Rectal smooth muscle tissue (tissue), 1 donor: ENCODE results near the gene HAGHL.
"Not testable (repeated sequence)": the region's sequence is repeated elsewhere in the genome, so short reads cannot be mapped to it uniquely, and the experiment has no call there.

Experiments used
- H3K27ac ChIP-seq: one replicate; pipeline ENCODE4 v1.7.0; 2013; ENCODE audit warnings: low read depth, low read length, inconsistent platforms
- H3K27me3 ChIP-seq: one replicate; pipeline ENCODE4 v1.7.0; 2013; ENCODE audit warnings: low read length; ENCODE audit not compliant: control insufficient read depth, insufficient read depth
- H3K36me3 ChIP-seq: one replicate; pipeline ENCODE4 v1.7.0; 2013; ENCODE audit warnings: low read length; ENCODE audit not compliant: control insufficient read depth, insufficient read depth
- H3K4me1 ChIP-seq: one replicate; pipeline ENCODE4 v1.7.0; 2013; ENCODE audit warnings: low read length; ENCODE audit not compliant: control insufficient read depth, insufficient read depth
- H3K4me3 ChIP-seq: one replicate; pipeline ENCODE4 v1.7.0; 2013; ENCODE audit warnings: low read length
- H3K9ac ChIP-seq: one replicate; pipeline ENCODE4 v1.7.0; 2013; ENCODE audit warnings: low read length

HAGHL gene

GRCh38 chr16:740764-741505 is 14.0 kb downstream of the HAGHL start, which contains the start of gene CIAO3:
Gene CIAO3, minus strand, starts transcription at chr16:740997. Its CDS starts 12 bp downstream, at chr16:740985.
- H3K27ac ChIP-seq: no peak within 1 kb of the TSS
- H3K27me3 ChIP-seq: peaks cover 2% of the 10 kb centered on the region
- H3K36me3 ChIP-seq: peaks cover 8% of the 10 kb centered on the region
- peaks cover 3% of the 10 kb centered on the region for H3K4me1 ChIP-seq
- H3K4me3 ChIP-seq: peak within 1 kb of the TSS; percentile 79
- peak within 1 kb of the TSS; percentile 80 for H3K9ac ChIP-seq

- no peak overlapping the region for H3K9ac ChIP-seq
- H3K4me1 ChIP-seq: peaks cover 3% of the 10 kb centered on the region
- no peak overlapping the region for H3K27ac ChIP-seq
- H3K4me3 ChIP-seq: no peak overlapping the region
- H3K36me3 ChIP-seq: peaks cover 1% of the 10 kb centered on the region
- H3K27me3 ChIP-seq: peaks cover 2% of the 10 kb centered on the region
Measured at GRCh38 chr16:741986-742629, 15.2 kb downstream of the HAGHL start.

- not testable (repeated sequence) for H3K27ac ChIP-seq, H3K27me3 ChIP-seq, H3K36me3 ChIP-seq, H3K4me1 ChIP-seq, H3K9ac ChIP-seq, H3K4me3 ChIP-seq
Measured at GRCh38 chr16:742894-743293, 16.0 kb downstream of the HAGHL start.

GRCh38 chr16:743794-744500 is 17.0 kb downstream of the HAGHL start:
- Histone ChIP-seq H3K27me3 (peaks cover 2% of the 10 kb centered on the region), H3K27ac (no peak overlapping the region), H3K4me1 (peaks cover 3% of the 10 kb centered on the region), H3K9ac (no peak overlapping the region), H3K36me3 (no peaks in the 10 kb centered on the region), H3K4me3 (no peak overlapping the region)

GRCh38 chr16:745739-746138 is 18.8 kb downstream of the HAGHL start:
- Histone ChIP-seq H3K36me3 (no peaks in the 10 kb centered on the region), H3K27me3 (peaks cover 2% of the 10 kb centered on the region), H3K27ac (no peak overlapping the region), H3K9ac (no peak overlapping the region), H3K4me3 (no peak overlapping the region), H3K4me1 (no peaks in the 10 kb centered on the region)

GRCh38 chr16:746637-747036 is 19.7 kb downstream of the HAGHL start:
- Histone ChIP-seq H3K9ac (no peak overlapping the region), H3K4me3 (no peak overlapping the region), H3K36me3 (no peaks in the 10 kb centered on the region), H3K27me3 (peaks cover 2% of the 10 kb centered on the region), H3K27ac (no peak overlapping the region), H3K4me1 (no peaks in the 10 kb centered on the region)

- Histone ChIP-seq H3K27me3 (peaks cover 8% of the 10 kb centered on the region), H3K9ac (no peak overlapping the region), H3K36me3 (no peaks in the 10 kb centered on the region), H3K4me1 (no peaks in the 10 kb centered on the region), H3K4me3 (no peak overlapping the region), H3K27ac (no peak overlapping the region)
Measured at GRCh38 chr16:747978-748746, 21.3 kb downstream of the HAGHL start.

GRCh38 chr16:749010-749409 is 22.1 kb downstream of the HAGHL start:
- Histone ChIP-seq H3K4me3 (no peak overlapping the region), H3K27ac (no peak overlapping the region), H3K9ac (no peak overlapping the region), H3K4me1 (no peaks in the 10 kb centered on the region), H3K36me3 (no peaks in the 10 kb centered on the region), H3K27me3 (peaks cover 8% of the 10 kb centered on the region)

GRCh38 chr16:750485-750884 is 23.6 kb downstream of the HAGHL start:
- Histone ChIP-seq H3K4me1 (no peaks in the 10 kb centered on the region), H3K4me3 (no peak overlapping the region), H3K27me3 (peaks cover 8% of the 10 kb centered on the region), H3K36me3 (no peaks in the 10 kb centered on the region), H3K27ac (no peak overlapping the region), H3K9ac (no peak overlapping the region)

- no peaks in the 10 kb centered on the region for H3K4me1 ChIP-seq
Measured at GRCh38 chr16:751152-752006, 24.5 kb downstream of the HAGHL start.

GRCh38 chr16:752007-752312 is 25.1 kb downstream of the HAGHL start:
- Histone ChIP-seq H3K36me3 (no peaks in the 10 kb centered on the region), H3K27me3 (peaks cover 6% of the 10 kb centered on the region), H3K4me1 (no peaks in the 10 kb centered on the region), H3K9ac (no peak overlapping the region), H3K27ac (no peak overlapping the region), H3K4me3 (no peak overlapping the region)

More at GRCh38 chr16:751152-752006, 24.5 kb downstream of the HAGHL start:
- Histone ChIP-seq H3K27me3 (peaks cover 6% of the 10 kb centered on the region), H3K4me3 (no peak overlapping the region), H3K9ac (no peak overlapping the region), H3K27ac (no peak overlapping the region), H3K36me3 (no peaks in the 10 kb centered on the region)
